HEK293 (cell line): ENCODE results near the gene PAK5.

Experiments used
- CTCF ChIA-PET: fragments of 350-600 bp; formaldehyde crosslinking; extraction: SDS; loops from one replicate; lab custom pipeline; 2021; ENCODE audit warnings: antibody characterized with exemption; lab: Yijun Ruan, JAX
- POLR2A ChIA-PET: fragments of 300-600 bp; formaldehyde crosslinking; extraction: SDS; loops from one replicate; lab custom pipeline; 2020; ENCODE audit warnings: antibody characterized with exemption, inconsistent platforms; lab: Yijun Ruan, JAX
- H3K27ac ChIP-seq: fragments of 200-500 bp; sonication (Bioruptor generic); 2 replicates; pipeline ENCODE4 v1.5.1; 2014; ENCODE audit warnings: low read depth, low read length, control low read depth, inconsistent platforms; ENCODE audit errors: extremely low read depth
- H3K36me3 ChIP-seq, 2 experiments: fragments of 200-500 bp in 1 of 2; sonication (Bioruptor generic) in 1 of 2; 1 replicate in 1 of 2; 2 replicates in 1 of 2; pipeline ENCODE4 v1.5.1; 2014 to 2017; ENCODE audit warnings: inconsistent platforms in 2 of 2, low read length in 2 of 2; ENCODE audit not compliant: control insufficient read depth in 2 of 2, insufficient read depth in 1 of 2
- H3K4me1 ChIP-seq: fragments of 200-500 bp; sonication (Bioruptor generic); 2 replicates; pipeline ENCODE4 v1.5.1; 2014; ENCODE audit warnings: mild to moderate bottlenecking, low read length, inconsistent platforms; ENCODE audit not compliant: control insufficient read depth, insufficient read depth
- H3K4me3 ChIP-seq: 2 replicates; pipeline ENCODE4 v1.5.1; 2011; ENCODE audit warnings: low read depth, mild to moderate bottlenecking, control low read depth, low read length, moderate library complexity
- H3K9me3 ChIP-seq: fragments of 200-500 bp; sonication (Bioruptor generic); 2 replicates; pipeline ENCODE4 v1.5.1; 2014; ENCODE audit warnings: low read depth, low read length, inconsistent platforms; ENCODE audit not compliant: control insufficient read depth, insufficient read depth
- BCL11A ChIP-seq: fragments of 450-650 bp; formaldehyde crosslinking; IDR thresholded peaks from 2 replicates; pipeline ENCODE4 v1.5.1; 2016; ENCODE audit warnings: low read depth, missing biosample characterization, missing genetic modification characterization
- GLIS1 ChIP-seq: fragments of 450-650 bp; formaldehyde crosslinking; IDR thresholded peaks from 2 replicates; pipeline ENCODE4 v1.5.1; 2016; ENCODE audit warnings: missing biosample characterization, missing genetic modification characterization
- HIC1 ChIP-seq: fragments of 450-650 bp; formaldehyde crosslinking; IDR thresholded peaks from 2 replicates; pipeline ENCODE4 v1.5.1; 2016; ENCODE audit warnings: missing biosample characterization, missing genetic modification characterization
- HOXC10 ChIP-seq: sonication (generic); formaldehyde crosslinking; IDR thresholded peaks from 2 replicates; pipeline ENCODE4 v1.8.1; 2023; ENCODE audit warnings: mild to moderate bottlenecking, missing genetic modification reagents
- KLF17 ChIP-seq: fragments of 450-650 bp; formaldehyde crosslinking; IDR thresholded peaks from 2 replicates; pipeline ENCODE4 v1.5.1; 2016; ENCODE audit warnings: missing biosample characterization, missing genetic modification characterization
- SP2 ChIP-seq: fragments of 450-650 bp; formaldehyde crosslinking; IDR thresholded peaks from 2 replicates; pipeline ENCODE4 v1.5.1; 2016; ENCODE audit warnings: missing biosample characterization, missing genetic modification characterization
- ZBTB17 ChIP-seq: fragments of 450-650 bp; formaldehyde crosslinking; IDR thresholded peaks from 2 replicates; pipeline ENCODE4 v1.5.1; 2016; ENCODE audit warnings: missing biosample characterization, missing genetic modification characterization
- ZFHX2 ChIP-seq: fragments of 450-650 bp; formaldehyde crosslinking; conservative IDR thresholded peaks from 2 replicates; pipeline ENCODE4 v1.5.1; 2016; ENCODE audit warnings: missing biosample characterization, missing genetic modification characterization
- ZFP41 ChIP-seq: fragments of 450-650 bp; formaldehyde crosslinking; IDR thresholded peaks from 2 replicates; pipeline ENCODE4 v1.5.1; 2016; ENCODE audit warnings: missing biosample characterization, missing genetic modification characterization, borderline replicate concordance
- ZFP69B ChIP-seq: fragments of 450-650 bp; formaldehyde crosslinking; IDR thresholded peaks from 2 replicates; pipeline ENCODE4 v1.5.1; 2016; ENCODE audit warnings: missing biosample characterization, missing genetic modification characterization
- ZNF138 ChIP-seq: fragments of 450-650 bp; formaldehyde crosslinking; IDR thresholded peaks from 2 replicates; pipeline ENCODE4 v1.5.1; 2016; ENCODE audit warnings: missing biosample characterization, missing genetic modification characterization, borderline replicate concordance
- ZNF155 ChIP-seq: fragments of 450-650 bp; formaldehyde crosslinking; IDR thresholded peaks from 2 replicates; pipeline ENCODE4 v1.5.1; 2016; ENCODE audit warnings: missing biosample characterization, missing genetic modification characterization
- ZNF169 ChIP-seq: fragments of 450-650 bp; formaldehyde crosslinking; IDR thresholded peaks from 2 replicates; pipeline ENCODE4 v1.5.1; 2016; ENCODE audit warnings: missing biosample characterization, missing genetic modification characterization
- ZNF19 ChIP-seq: fragments of 450-650 bp; formaldehyde crosslinking; IDR thresholded peaks from 2 replicates; pipeline ENCODE4; 2016; ENCODE audit warnings: missing biosample characterization, missing genetic modification characterization, low read depth
- ZNF223 ChIP-seq: fragments of 450-650 bp; formaldehyde crosslinking; IDR thresholded peaks from 2 replicates; pipeline ENCODE4 v1.5.1; 2016; ENCODE audit warnings: missing biosample characterization, missing genetic modification characterization
- ZNF24 ChIP-seq: fragments of 450-650 bp; formaldehyde crosslinking; IDR thresholded peaks from 2 replicates; pipeline ENCODE4 v1.5.1; 2016; ENCODE audit warnings: missing biosample characterization, missing genetic modification characterization
- ZNF324 ChIP-seq: fragments of 450-650 bp; formaldehyde crosslinking; IDR thresholded peaks from 2 replicates; pipeline ENCODE4 v1.5.1; 2016; ENCODE audit warnings: missing biosample characterization, missing genetic modification characterization
- ZNF350 ChIP-seq: fragments of 450-650 bp; formaldehyde crosslinking; IDR thresholded peaks from 2 replicates; pipeline ENCODE4 v1.5.0; 2017; ENCODE audit warnings: missing biosample characterization, mild to moderate bottlenecking, missing genetic modification characterization
- ZNF423 ChIP-seq: fragments of 450-650 bp; formaldehyde crosslinking; IDR thresholded peaks from 2 replicates; pipeline ENCODE4 v1.5.1; 2016; ENCODE audit warnings: missing biosample characterization, missing genetic modification characterization
- ZNF488 ChIP-seq: fragments of 450-650 bp; formaldehyde crosslinking; IDR thresholded peaks from 2 replicates; pipeline ENCODE4 v1.5.1; 2016; ENCODE audit warnings: missing biosample characterization, missing genetic modification characterization
- ZNF513 ChIP-seq: fragments of 450-650 bp; IDR thresholded peaks from 2 replicates; pipeline ENCODE4 v1.5.1; 2018; ENCODE audit warnings: missing biosample characterization, missing genetic modification characterization
- ZNF548 ChIP-seq: fragments of 450-650 bp; formaldehyde crosslinking; IDR thresholded peaks from 2 replicates; pipeline ENCODE4 v1.5.1; 2016; ENCODE audit warnings: missing biosample characterization, missing genetic modification characterization
- ZNF623 ChIP-seq: fragments of 450-650 bp; formaldehyde crosslinking; IDR thresholded peaks from 2 replicates; pipeline ENCODE4 v1.5.1; 2016; ENCODE audit warnings: missing biosample characterization, missing genetic modification characterization
- ZNF776 ChIP-seq: fragments of 450-650 bp; formaldehyde crosslinking; IDR thresholded peaks from 2 replicates; pipeline ENCODE4 v1.5.0; 2017; ENCODE audit warnings: missing biosample characterization, missing genetic modification characterization, borderline replicate concordance
- ZNF785 ChIP-seq: fragments of 450-650 bp; formaldehyde crosslinking; IDR thresholded peaks from 2 replicates; pipeline ENCODE4 v1.5.1; 2016; ENCODE audit warnings: missing biosample characterization, missing genetic modification characterization
- TF ChIP-seq, protein P1 (sequence below): fragments of 450-650 bp; formaldehyde crosslinking; IDR thresholded peaks from 2 replicates; pipeline ENCODE4 v1.5.1; 2016; ENCODE audit warnings: missing biosample characterization, missing genetic modification characterization
- TF ChIP-seq, protein P2 (sequence below): fragments of 450-650 bp; IDR thresholded peaks from 2 replicates; pipeline ENCODE4 v1.5.1; 2018; ENCODE audit warnings: missing biosample characterization, mild to moderate bottlenecking, missing genetic modification characterization

PAK5 gene

DNA sequence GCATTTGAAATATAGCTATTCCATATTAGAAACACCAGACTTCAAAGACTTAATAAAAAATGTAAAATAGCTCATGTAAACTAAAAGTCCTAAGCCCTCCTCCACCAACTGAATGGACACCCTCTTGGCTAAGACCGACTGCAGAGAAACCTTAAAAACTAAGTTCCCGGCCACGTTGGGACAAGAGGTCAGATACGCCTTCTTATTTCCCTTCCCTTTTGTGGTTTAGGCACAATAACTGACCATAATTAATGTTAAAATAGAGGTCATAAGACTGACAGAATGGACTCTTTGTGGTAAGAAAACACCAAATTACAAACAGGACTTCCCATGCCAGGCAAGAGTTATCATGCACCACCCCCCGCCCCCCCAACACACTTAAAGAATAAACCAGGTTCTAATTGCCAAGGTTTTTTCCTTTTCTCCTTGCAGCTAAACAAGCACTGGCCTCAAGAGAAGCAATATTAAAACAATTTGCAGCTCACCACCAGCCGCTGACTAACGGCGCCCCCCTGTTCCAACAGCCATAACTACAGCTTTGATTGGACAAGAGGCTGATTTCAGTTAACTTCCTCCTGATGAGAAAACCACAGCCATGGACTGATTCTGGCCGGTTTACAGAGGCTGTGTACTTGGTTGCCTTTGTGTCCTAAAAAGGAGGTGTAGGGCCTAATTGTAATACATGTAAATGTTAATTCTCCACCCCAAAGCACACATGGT lies 335.2 kb downstream of the PAK5 start:
- H3K36me3 ChIP-seq = no peaks in the 10 kb centered on the region
- TF ChIP-seq ZNF513 (no peak), HOXC10 (CRISPR knock-in tag) (no peak), ZBTB17 (tag by site-specific recombination) (no peak), ZNF169 (tag by site-specific recombination) (no peak), ZFP41 (tag by site-specific recombination) (no peak), ZFHX2 (tag by site-specific recombination) (no peak), ZNF776 (tag by site-specific recombination) (no peak), ZNF623 (tag by site-specific recombination) (no peak), KLF17 (no peak), ZNF223 (tag by site-specific recombination) (no peak), GLIS1 (tag by site-specific recombination) (no peak), ZNF423 (tag by site-specific recombination) (no peak), ZNF350 (no peak)
- TF ChIP-seq, protein P1, sequence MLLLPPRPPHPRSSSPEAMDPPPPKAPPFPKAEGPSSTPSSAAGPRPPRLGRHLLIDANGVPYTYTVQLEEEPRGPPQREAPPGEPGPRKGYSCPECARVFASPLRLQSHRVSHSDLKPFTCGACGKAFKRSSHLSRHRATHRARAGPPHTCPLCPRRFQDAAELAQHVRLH (tag by site-specific recombination) = no peak
- POLR2A ChIA-PET = no interaction called here
- no peaks in the 10 kb centered on the region for H3K9me3 ChIP-seq
- H3K4me3 ChIP-seq = no peak overlapping the region
- CTCF ChIA-PET = interaction anchor here (0.6 to 1.6 kb wide), 6 partner anchors 10 to 183 kb away, joined by 3 to 8 read pairs (median 5); no protein-coding TSS in a partner anchor
- no peaks in the 10 kb centered on the region for H3K4me1 ChIP-seq
- H3K27ac ChIP-seq = no peak overlapping the region

DNA sequence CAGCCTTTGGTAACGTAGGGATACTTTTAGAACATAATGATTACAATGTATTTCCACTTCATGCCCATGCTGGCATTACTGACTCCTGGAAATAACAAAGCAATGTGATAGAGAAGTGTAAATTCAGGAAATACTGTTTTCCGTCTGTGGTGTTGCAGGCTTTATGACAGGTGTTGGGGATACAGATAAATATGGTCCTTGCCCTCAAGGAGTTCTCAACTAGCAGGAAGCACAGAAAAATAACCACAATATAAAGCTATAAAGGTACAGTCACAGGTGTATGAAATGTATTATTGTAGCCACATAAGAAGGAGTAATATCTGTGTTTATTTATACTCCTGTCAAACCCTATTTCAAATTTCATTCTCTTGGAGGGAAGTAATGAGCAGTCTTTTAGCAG lies 337.4 kb downstream of the PAK5 start:
- Histone ChIP-seq H3K36me3 (no peaks in the 10 kb centered on the region), H3K4me3 (no peak overlapping the region), H3K4me1 (no peaks in the 10 kb centered on the region), H3K27ac (no peak overlapping the region), H3K9me3 (no peaks in the 10 kb centered on the region)
- CTCF ChIA-PET = interaction anchor here (0.6 kb wide), 1 partner anchor 63 kb away, joined by 3 read pairs; no protein-coding TSS in a partner anchor
- TF ChIP-seq, protein P2, sequence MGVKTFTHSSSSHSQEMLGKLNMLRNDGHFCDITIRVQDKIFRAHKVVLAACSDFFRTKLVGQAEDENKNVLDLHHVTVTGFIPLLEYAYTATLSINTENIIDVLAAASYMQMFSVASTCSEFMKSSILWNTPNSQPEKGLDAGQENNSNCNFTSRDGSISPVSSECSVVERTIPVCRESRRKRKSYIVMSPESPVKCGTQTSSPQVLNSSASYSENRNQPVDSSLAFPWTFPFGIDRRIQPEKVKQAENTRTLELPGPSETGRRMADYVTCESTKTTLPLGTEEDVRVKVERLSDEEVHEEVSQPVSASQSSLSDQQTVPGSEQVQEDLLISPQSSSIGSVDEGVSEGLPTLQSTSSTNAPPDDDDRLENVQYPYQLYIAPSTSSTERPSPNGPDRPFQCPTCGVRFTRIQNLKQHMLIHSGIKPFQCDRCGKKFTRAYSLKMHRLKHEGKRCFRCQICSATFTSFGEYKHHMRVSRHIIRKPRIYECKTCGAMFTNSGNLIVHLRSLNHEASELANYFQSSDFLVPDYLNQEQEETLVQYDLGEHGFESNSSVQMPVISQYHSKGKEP (tag by site-specific recombination) = no peak
- TF ChIP-seq ZNF138 (tag by site-specific recombination) (no peak), BCL11A (tag by site-specific recombination) (no peak), ZNF488 (tag by site-specific recombination) (no peak), ZNF324 (tag by site-specific recombination) (no peak), HIC1 (tag by site-specific recombination) (no peak), ZNF24 (tag by site-specific recombination) (no peak), ZNF19 (tag by site-specific recombination) (no peak), ZNF776 (tag by site-specific recombination) (no peak), ZFP69B (tag by site-specific recombination) (no peak), ZNF548 (tag by site-specific recombination) (no peak), ZNF155 (tag by site-specific recombination) (no peak), SP2 (tag by site-specific recombination) (no peak), ZNF785 (no peak)
- POLR2A ChIA-PET = no interaction called here
